Activated naive CD8-positive, alpha-beta T cell treated with anti-CD3 and anti-CD28 coated beads, Interleukin-2, amount 50 U/mL, for 16 hours (primary cell): ENCODE data around the gene DPP9.

Experiments used
- DNase-seq: peaks from one replicate; pipeline ENCODE4 v3.0.0-alpha.2; 2020; ENCODE audit warnings: low read depth, low spot score

Gene DPP9

DNA sequence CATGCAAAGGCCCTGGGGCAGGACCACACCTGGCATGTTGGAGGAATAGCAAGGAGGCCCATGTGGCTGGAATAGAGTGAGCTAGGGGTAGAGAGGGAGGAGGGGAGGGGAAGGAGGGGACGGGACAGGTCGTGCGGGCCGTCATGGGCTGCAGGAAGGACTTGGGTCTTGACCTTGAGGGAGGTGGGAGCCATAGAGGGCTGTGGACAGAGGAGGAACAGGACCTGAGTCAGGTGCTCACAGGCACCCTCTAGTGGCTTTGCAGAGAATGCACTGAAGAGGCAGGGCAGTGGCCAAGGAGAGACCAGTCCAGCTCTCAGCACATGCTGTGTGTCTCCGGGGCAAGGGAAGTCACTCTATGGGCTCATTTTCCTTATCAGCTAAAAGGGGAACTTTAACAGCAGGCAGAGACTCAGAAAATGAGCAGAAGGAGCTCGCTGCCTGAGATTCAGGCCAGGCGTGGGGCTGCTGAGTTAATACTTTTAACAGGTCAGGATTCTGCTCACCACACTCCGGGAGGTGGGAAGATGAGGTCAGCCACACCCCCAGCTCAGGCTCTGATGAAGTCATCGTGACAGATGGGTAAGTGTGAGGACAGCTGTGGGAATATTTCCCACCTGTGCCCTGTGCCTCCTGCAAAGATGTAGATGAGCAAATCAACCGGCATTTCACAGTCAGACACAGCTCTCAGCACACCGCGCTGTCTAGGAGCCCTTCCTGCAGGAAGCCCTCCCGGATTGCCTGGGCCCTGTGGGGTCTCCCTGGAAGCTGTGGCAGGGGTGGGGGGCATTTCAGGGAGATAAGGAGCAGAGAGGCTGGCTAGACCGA is 90.3 kb downstream of the DPP9 start:
- no peak for DNase-seq
